Endodermal cell (in vitro differentiated cells): ENCODE results near the gene CASZ1. TPM values are rescaled to one million over a fixed set of nuclear protein-coding genes. Genes with fewer than 3 reads are reported as not detected.

ENCODE experiments used
- DNase-seq: peaks from one replicate; pipeline ENCODE4 v3.0.0-alpha.2; 2017
- H3K27ac ChIP-seq: 2 replicates; pipeline ENCODE4 v1.5.1; 2013; ENCODE audit warnings: mild to moderate bottlenecking, low read depth, low read length, moderate library complexity
- H3K27me3 ChIP-seq: 2 replicates; pipeline ENCODE4 v1.6.1; 2013; ENCODE audit warnings: mild to moderate bottlenecking, low read length, moderate library complexity; ENCODE audit not compliant: insufficient read depth, control insufficient read depth, poor library complexity, severe bottlenecking
- H3K36me3 ChIP-seq: 2 replicates; pipeline ENCODE4 v1.7.0; 2013; ENCODE audit warnings: mild to moderate bottlenecking, low read length, moderate library complexity; ENCODE audit not compliant: control insufficient read depth, insufficient read depth
- H3K4me1 ChIP-seq: one replicate; pipeline ENCODE4 v1.7.0; 2013; ENCODE audit warnings: low read length; ENCODE audit not compliant: control insufficient read depth, insufficient read depth
- H3K4me3 ChIP-seq: 2 replicates; pipeline ENCODE4 v1.5.1; 2013; ENCODE audit warnings: mild to moderate bottlenecking, low read length, moderate library complexity
- H3K9ac ChIP-seq: 2 replicates; pipeline ENCODE4 v1.6.1; 2013; ENCODE audit warnings: mild to moderate bottlenecking, low read length, moderate library complexity; ENCODE audit not compliant: poor library complexity, severe bottlenecking; ENCODE audit errors: extremely low read depth
- H3K9me3 ChIP-seq: 2 replicates; pipeline ENCODE4 v1.6.1; 2013; ENCODE audit warnings: mild to moderate bottlenecking, low read length, moderate library complexity; ENCODE audit not compliant: control insufficient read depth
- H3K27ac Mint-ChIP-seq: 2 replicates; pipeline ENCODE4 v1.8.0; 2020; ENCODE audit warnings: mixed read lengths
- H3K27me3 Mint-ChIP-seq: 2 replicates; pipeline ENCODE4 v1.8.0; 2021; ENCODE audit warnings: mild to moderate bottlenecking, mixed read lengths; ENCODE audit not compliant: insufficient read depth
- H3K36me3 Mint-ChIP-seq: 2 replicates; pipeline ENCODE4 v1.8.0; 2020; ENCODE audit warnings: low read depth, mixed read lengths
- H3K4me1 Mint-ChIP-seq: 2 replicates; pipeline ENCODE4 v1.8.0; 2020; ENCODE audit warnings: mixed read lengths
- H3K4me3 Mint-ChIP-seq: 2 replicates; pipeline ENCODE4 v1.8.0; 2020; ENCODE audit warnings: mild to moderate bottlenecking, moderate library complexity, mixed read lengths
- H3K9me3 Mint-ChIP-seq: 2 replicates; pipeline ENCODE4 v1.8.0; 2020; ENCODE audit warnings: mild to moderate bottlenecking, mixed read lengths
- CTCF ChIP-seq: fragments of 200-600 bp; sonication (generic); conservative IDR thresholded peaks from 2 replicates; pipeline ENCODE4 v1.5.0; 2021; ENCODE audit warnings: antibody characterized with exemption, mild to moderate bottlenecking
- WGBS, 2 experiments: methylation state at CpG; one replicate each; pipeline versions ENCODE4 v1.1.5 to v1.1.7; 2013; ENCODE audit warnings: missing lambda C conversion rate in 2 of 2, mixed read lengths in 1 of 2; ENCODE audit not compliant: insufficient coverage in 1 of 2, insufficient read length in 1 of 2; 5-methylcytosine and 5-hydroxymethylcytosine counted together
- total RNA-seq, 2 donors: library from RNA; stranded (reverse); fragmentation: NEBNext Ultra II Directional in 1 of 2; extraction: Animal tissue kit (Norgen Biotek cat#: 25700) in 1 of 2; gene quantifications; 2 replicates in 1 of 2; 3 replicates in 1 of 2; pipeline ENCODE4 v1.2.1, GENCODE V29; 2021

The CASZ1 gene
- total RNA-seq, 2 donors from 2014 or later = 3.5 to 5.9 TPM

DNA sequence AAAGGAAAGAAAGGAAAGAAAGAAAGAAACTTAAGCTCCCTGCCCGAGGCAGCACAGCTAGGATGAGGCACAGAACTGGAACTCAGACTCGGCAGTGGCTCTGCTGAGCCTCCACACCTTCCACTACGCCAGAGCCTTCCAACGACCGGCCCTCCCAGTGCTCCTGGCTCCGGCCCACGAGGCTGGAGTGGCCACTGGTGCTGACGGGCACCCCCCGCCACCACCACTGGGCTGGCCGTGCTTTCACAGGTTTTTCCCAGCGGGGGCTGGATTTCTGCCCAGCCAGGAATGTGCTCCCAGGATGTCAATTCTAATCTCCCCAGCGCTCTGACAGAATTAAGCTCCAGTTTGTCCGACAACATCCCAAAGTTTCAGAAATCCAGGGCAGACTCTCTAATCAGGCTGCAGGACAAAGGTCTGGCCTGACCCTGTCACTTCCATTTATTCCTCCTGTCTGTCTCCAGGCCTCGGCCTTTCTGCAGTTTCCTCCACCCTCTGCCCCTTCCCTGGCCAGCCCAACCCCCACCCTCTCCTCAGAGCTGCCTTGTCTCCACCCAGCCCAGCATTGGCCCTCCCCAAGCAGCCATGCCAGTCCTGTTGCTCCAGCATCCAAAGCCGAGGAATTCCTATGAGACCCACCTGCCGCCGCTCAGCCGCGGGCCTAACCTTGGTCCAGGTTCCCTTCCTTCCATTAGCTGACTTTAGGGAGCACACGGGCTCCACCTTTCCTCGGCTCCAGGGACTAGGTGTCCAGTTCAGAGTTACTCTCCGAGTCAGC lies 81.9 kb downstream of the CASZ1 start:
- no peak overlapping the region for H3K4me3 ChIP-seq
- peak; percentile 71 for DNase-seq
- H3K36me3 ChIP-seq = no peaks in the 10 kb centered on the region
- no peak overlapping the region for H3K27ac Mint-ChIP-seq
- no peaks in the 10 kb centered on the region for H3K4me1 ChIP-seq
- no peaks in the 10 kb centered on the region for H3K9me3 ChIP-seq
- peak overlapping the region; percentile 68 for H3K27ac ChIP-seq
- 71 to 81% methylated on average over 12 to 22 of the region's 22 CpGs for WGBS, 2 experiments
- no peaks in the 10 kb centered on the region for H3K9me3 Mint-ChIP-seq
- H3K36me3 Mint-ChIP-seq = no peaks in the 10 kb centered on the region
- H3K4me1 Mint-ChIP-seq = peaks cover 8% of the 10 kb centered on the region
- TF ChIP-seq CTCF = no peak
- H3K27me3 Mint-ChIP-seq = peaks cover 2% of the 10 kb centered on the region
- H3K4me3 Mint-ChIP-seq = no peak overlapping the region
- H3K9ac ChIP-seq = no peak overlapping the region
- no peaks in the 10 kb centered on the region for H3K27me3 ChIP-seq

- Mint-ChIP-seq H3K9me3 (no peaks in the 10 kb centered on the region), H3K4me3 (no peak overlapping the region), H3K36me3 (no peaks in the 10 kb centered on the region), H3K4me1 (peaks cover 10% of the 10 kb centered on the region), H3K27me3 (peaks cover 2% of the 10 kb centered on the region), H3K27ac (no peak overlapping the region)
- DNase-seq = no peak
- no peak overlapping the region for H3K27ac ChIP-seq
- no peak overlapping the region for H3K9ac ChIP-seq
- WGBS, 2 experiments = 96 to 100% methylated on average over 5 to 7 of the region's 7 CpGs
- no peaks in the 10 kb centered on the region for H3K36me3 ChIP-seq
- TF ChIP-seq CTCF = no peak
- H3K27me3 ChIP-seq = no peaks in the 10 kb centered on the region
- H3K4me1 ChIP-seq = no peaks in the 10 kb centered on the region
- H3K4me3 ChIP-seq = no peak overlapping the region
- H3K9me3 ChIP-seq = no peaks in the 10 kb centered on the region
Measured at GRCh38 chr1:10713614-10714013, 82.8 kb downstream of the CASZ1 start.

GRCh38 chr1:10712568-10713362 lies 83.7 kb downstream of the CASZ1 start:
- Mint-ChIP-seq H3K4me1 (peaks cover 10% of the 10 kb centered on the region), H3K27me3 (peaks cover 2% of the 10 kb centered on the region), H3K36me3 (no peaks in the 10 kb centered on the region), H3K27ac (no peak overlapping the region), H3K9me3 (no peaks in the 10 kb centered on the region), H3K4me3 (no peak overlapping the region)
- no peak for TF ChIP-seq CTCF
- WGBS, 2 experiments = 82 to 84% methylated on average over 20 to 25 of the region's 25 CpGs
- DNase-seq = no peak
- no peak overlapping the region for H3K27ac ChIP-seq
- H3K27me3 ChIP-seq = no peaks in the 10 kb centered on the region
- no peak overlapping the region for H3K9ac ChIP-seq
- no peak overlapping the region for H3K4me3 ChIP-seq
- H3K36me3 ChIP-seq = no peaks in the 10 kb centered on the region
- no peaks in the 10 kb centered on the region for H3K9me3 ChIP-seq
- no peaks in the 10 kb centered on the region for H3K4me1 ChIP-seq
